Stimulated activated CD8-positive, alpha-beta memory T cell treated with anti-CD3 and anti-CD28 coated beads, Interleukin-2, amount 100 ng/mL, for 48 hours (primary cell): Measurements from ENCODE around the gene SLC10A3.

Experiments
- DNase-seq, 2 donors: peaks; one replicate each; pipeline ENCODE4 v3.0.0-alpha.2; 2020; ENCODE audit warnings: low read depth in 2 of 2

Gene SLC10A3

GRCh38 chrX:154490414-154491083 lies at the start of gene SLC10A3:
Gene SLC10A3, minus strand, starts transcription at chrX:154490629. Its CDS starts 1,689 bp downstream, at chrX:154488940.
- DNase-seq, result peak; percentile 79 to 81

- no peak for DNase-seq
These were observed 48.6 kb upstream of the SLC10A3 start for GRCh38 chrX:154539077-154539476.

GRCh38 chrX:154535892-154536291 lies 45.5 kb upstream of the SLC10A3 start:
- no peak for DNase-seq

GRCh38 chrX:154534526-154535322 lies 44.3 kb upstream of the SLC10A3 start:
- DNase-seq, result peak; percentile 79 to 85

- no peak for DNase-seq
These were observed 42.3 kb upstream of the SLC10A3 start for GRCh38 chrX:154532690-154533089.

GRCh38 chrX:154531626-154532025 lies 41.2 kb upstream of the SLC10A3 start:
- DNase-seq, result no peak

GRCh38 chrX:154530286-154530685 lies 39.9 kb upstream of the SLC10A3 start:
- no peak for DNase-seq

- DNase-seq, result no peak
These were observed 38.8 kb upstream of the SLC10A3 start for GRCh38 chrX:154529206-154529612.

- peak in 1 of 2 donors; percentile 33 for DNase-seq
These were observed 36.7 kb upstream of the SLC10A3 start for GRCh38 chrX:154526901-154527675.

- DNase-seq, result no peak
These were observed 35.4 kb upstream of the SLC10A3 start for GRCh38 chrX:154525606-154526490.

- no peak for DNase-seq
These were observed 29.0 kb upstream of the SLC10A3 start for GRCh38 chrX:154519389-154519788.

- no peak for DNase-seq
These were observed 26.8 kb upstream of the SLC10A3 start for GRCh38 chrX:154517101-154517781.

- no peak for DNase-seq
These were observed 26.2 kb upstream of the SLC10A3 start for GRCh38 chrX:154516656-154517100.

GRCh38 chrX:154515966-154516655 lies 25.7 kb upstream of the SLC10A3 start, which contains the start of gene FAM3A:
Gene FAM3A, minus strand, starts transcription at chrX:154516232. Its CDS starts 460 bp downstream, at chrX:154515772.
- DNase-seq, result peak; percentile 89

- DNase-seq, result no peak
These were observed 24.9 kb upstream of the SLC10A3 start for GRCh38 chrX:154515090-154515965.

- no peak for DNase-seq
These were observed 23.3 kb upstream of the SLC10A3 start for GRCh38 chrX:154513716-154514115.

GRCh38 chrX:154512879-154513553 lies 22.6 kb upstream of the SLC10A3 start:
- no peak for DNase-seq

- no peak for DNase-seq
These were observed 21.3 kb upstream of the SLC10A3 start for GRCh38 chrX:154511761-154512160.
